ENCODE results near the gene L3MBTL3. TPM values are rescaled to one million over a fixed set of nuclear protein-coding genes. Genes with fewer than 3 reads are reported as not detected.

The L3MBTL3 gene
- total RNA-seq, 2 donors from 2014 or later = 9.8 to 13.1 TPM

- H3K36me3 ChIP-seq = no peaks in the 10 kb centered on the region
- intact Hi-C loops (cut with DNase I) = no loop called here
Measured at GRCh38 chr6:130183271-130184222, 165.2 kb downstream of the L3MBTL3 start.

GRCh38 chr6:130185658-130186057 lies 167.3 kb downstream of the L3MBTL3 start:
- Histone ChIP-seq H3K27me3 (no peaks in the 10 kb centered on the region), H3K36me3 (no peaks in the 10 kb centered on the region), H3K9ac (ENCODE audit: low read depth in 2 of 2, low read length in 2 of 2) (no peak overlapping the region), H3K4me1 (no peaks in the 10 kb centered on the region), H3K9me3 (no peaks in the 10 kb centered on the region), H3K27ac (no peak overlapping the region), H3K4me3 (no peak overlapping the region)
- TF ChIP-seq CTCF (IDR thresholded peaks at IDR 0.05) = no peak
- DNase-seq = no peak
- intact Hi-C loops (cut with DNase I) = no loop called here

More at GRCh38 chr6:130183271-130184222, 165.2 kb downstream of the L3MBTL3 start:
- TF ChIP-seq CTCF (IDR thresholded peaks at IDR 0.05) = no peak
- no peaks in the 10 kb centered on the region for H3K4me1 ChIP-seq
- H3K4me3 ChIP-seq = no peak overlapping the region
- no peak for DNase-seq
- no peaks in the 10 kb centered on the region for H3K9me3 ChIP-seq
- H3K27ac ChIP-seq = no peak overlapping the region
- no peaks in the 10 kb centered on the region for H3K27me3 ChIP-seq
- no peak overlapping the region for H3K9ac ChIP-seq (ENCODE audit: low read depth in 2 of 2, low read length in 2 of 2)

GRCh38 chr6:130187335-130188206 lies 169.2 kb downstream of the L3MBTL3 start:
- no peak for TF ChIP-seq CTCF (IDR thresholded peaks at IDR 0.05)
- Histone ChIP-seq H3K27me3 (no peaks in the 10 kb centered on the region), H3K36me3 (no peaks in the 10 kb centered on the region), H3K4me1 (no peaks in the 10 kb centered on the region), H3K27ac (no peak overlapping the region), H3K4me3 (no peak overlapping the region), H3K9me3 (no peaks in the 10 kb centered on the region), H3K9ac (ENCODE audit: low read depth in 2 of 2, low read length in 2 of 2) (no peak overlapping the region)
- intact Hi-C loops (cut with DNase I) = no loop called here
- no peak for DNase-seq

- no peaks in the 10 kb centered on the region for H3K4me1 ChIP-seq
- H3K36me3 ChIP-seq = no peaks in the 10 kb centered on the region
- no peak overlapping the region for H3K9ac ChIP-seq (ENCODE audit: low read depth in 2 of 2, low read length in 2 of 2)
- H3K27me3 ChIP-seq = no peaks in the 10 kb centered on the region
- intact Hi-C loops (cut with DNase I) = no loop called here
- no peaks in the 10 kb centered on the region for H3K9me3 ChIP-seq
- no peak for DNase-seq
- no peak overlapping the region for H3K4me3 ChIP-seq
- no peak overlapping the region for H3K27ac ChIP-seq
- no peak for TF ChIP-seq CTCF (IDR thresholded peaks at IDR 0.05)
Measured at GRCh38 chr6:130188207-130188899, 170.0 kb downstream of the L3MBTL3 start.

All from colonic mucosa (tissue), 4 donors.